Left renal cortex interstitium (tissue), 4 donors: ENCODE data around the gene BNIP1. TPM values are rescaled to one million over a fixed set of nuclear protein-coding genes. Genes with fewer than 3 reads are reported as not detected.
"Not testable (repeated sequence)": the region's sequence is repeated elsewhere in the genome, so short reads cannot be mapped to it uniquely, and the experiment has no call there.

ENCODE experiments used
- DNase-seq, 4 donors: peaks; one replicate each; pipeline ENCODE4 v3.0.0-alpha.2; 2013; ENCODE audit warnings: low read depth in 4 of 4, low spot score in 2 of 4, missing footprints in 1 of 4
- polyA plus RNA-seq, 4 donors: library from polyadenylated mRNA; unstranded; fragments of 120-200 nt; gene quantifications; one replicate each; pipeline ENCODE4 v1.2.1, GENCODE V29; 2013; ENCODE audit not compliant: insufficient read length in 4 of 4

BNIP1 gene
- polyA plus RNA-seq, result 10 to 100 TPM; 13.2 to 16.2 (median 14.4) TPM

DNA sequence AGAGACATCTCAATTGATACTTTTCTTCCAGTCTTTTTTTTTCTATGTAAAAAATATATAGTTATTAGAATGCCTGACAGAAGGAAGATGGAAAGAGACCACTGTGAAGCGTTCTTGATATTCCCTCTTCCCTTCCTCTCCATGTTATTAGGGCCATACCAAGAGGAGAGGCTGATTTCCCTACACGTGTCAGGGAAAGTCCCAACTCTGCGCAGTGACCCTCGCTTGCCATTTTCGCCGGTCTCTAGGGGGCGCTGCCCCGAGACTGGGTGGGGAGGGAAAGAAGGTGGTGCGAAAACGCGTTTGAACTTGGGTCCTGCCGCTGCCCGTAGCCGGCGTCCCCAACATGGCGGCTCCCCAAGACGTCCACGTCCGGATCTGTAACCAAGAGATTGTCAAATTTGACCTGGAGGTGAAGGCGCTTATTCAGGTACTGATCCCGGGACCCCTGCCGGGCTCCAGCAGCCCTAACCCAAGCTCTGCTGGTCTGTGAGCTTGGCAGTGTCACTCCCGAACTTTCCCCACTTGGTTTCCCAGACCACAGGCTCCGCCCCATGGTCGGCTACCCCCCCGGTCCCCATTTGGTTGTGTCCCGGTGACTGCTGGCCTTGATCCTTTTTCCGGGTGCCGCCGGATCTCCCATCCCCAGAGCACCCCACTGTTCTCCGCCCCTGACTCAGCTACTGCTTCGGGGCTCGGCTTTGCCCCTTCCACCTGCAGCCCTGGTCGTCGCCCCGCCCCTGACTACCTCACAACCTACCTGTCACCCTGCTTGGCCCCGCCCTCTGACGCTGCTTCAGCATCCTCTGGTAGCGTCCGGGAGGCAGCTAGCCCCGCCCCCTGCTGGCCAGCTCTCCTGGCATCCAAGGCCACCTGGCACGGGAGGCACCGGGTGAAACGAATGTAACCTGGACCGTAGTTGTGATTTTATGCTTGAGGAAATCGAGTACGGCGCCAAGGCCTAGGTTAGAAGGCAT is at the start of gene BNIP1:
TSS of gene BNIP1 (plus strand) at position 332 of the 977 bp plus-strand sequence. CDS start at position 347, 15 bp downstream.
- peak; percentile 90 to 95 (median 91) for DNase-seq

DNA sequence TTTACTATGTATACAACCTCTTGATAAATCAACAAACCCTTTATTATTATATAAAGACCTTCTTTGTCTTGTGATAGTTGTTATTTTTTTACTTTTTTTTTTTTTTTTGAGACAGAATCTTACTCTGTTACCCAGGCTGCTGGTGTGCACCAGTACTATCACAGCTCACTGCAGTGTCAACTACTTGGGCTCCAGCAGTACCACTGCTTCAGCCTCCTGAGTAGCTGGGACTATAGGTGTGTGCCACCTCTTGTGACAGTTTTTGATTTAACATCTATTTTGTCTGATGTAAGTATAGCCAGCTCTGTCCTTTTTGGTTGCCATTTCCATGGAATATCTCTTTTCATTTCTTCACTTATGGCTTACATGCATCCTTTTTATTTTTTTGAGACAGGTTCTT is 45.5 kb upstream of the BNIP1 start:
- no peak for DNase-seq

DNA sequence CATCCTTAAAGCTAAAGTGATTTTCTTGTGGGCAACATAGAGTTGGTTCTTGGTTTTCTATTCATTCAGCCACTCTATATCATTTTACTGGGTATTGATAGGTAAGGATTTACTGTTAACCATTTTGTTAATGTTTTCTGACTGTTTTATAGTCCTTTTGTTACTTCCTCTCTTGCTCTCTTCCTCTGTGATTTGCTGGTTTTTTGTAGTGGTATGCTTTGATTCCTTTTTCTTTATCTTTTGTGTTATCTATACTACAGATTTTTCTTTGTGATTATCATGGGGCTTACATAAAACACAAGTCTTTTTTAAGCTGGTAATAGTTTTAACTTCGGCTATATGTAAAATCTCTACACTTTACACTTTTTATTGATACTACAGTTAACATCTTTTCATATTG is 44.9 kb upstream of the BNIP1 start:
- no peak for DNase-seq

GRCh38 chr5:173101245-173101644 is 43.1 kb upstream of the BNIP1 start:
- DNase-seq, result no peak

GRCh38 chr5:173103411-173103810 is 40.9 kb upstream of the BNIP1 start:
- no peak for DNase-seq

- no peak for DNase-seq
These were observed 35.4 kb upstream of the BNIP1 start for GRCh38 chr5:173108914-173109313.

- DNase-seq, result no peak
These were observed 29.8 kb upstream of the BNIP1 start for GRCh38 chr5:173114536-173114935.

- DNase-seq, result no peak
These were observed 24.6 kb upstream of the BNIP1 start for GRCh38 chr5:173119719-173120118.

DNA sequence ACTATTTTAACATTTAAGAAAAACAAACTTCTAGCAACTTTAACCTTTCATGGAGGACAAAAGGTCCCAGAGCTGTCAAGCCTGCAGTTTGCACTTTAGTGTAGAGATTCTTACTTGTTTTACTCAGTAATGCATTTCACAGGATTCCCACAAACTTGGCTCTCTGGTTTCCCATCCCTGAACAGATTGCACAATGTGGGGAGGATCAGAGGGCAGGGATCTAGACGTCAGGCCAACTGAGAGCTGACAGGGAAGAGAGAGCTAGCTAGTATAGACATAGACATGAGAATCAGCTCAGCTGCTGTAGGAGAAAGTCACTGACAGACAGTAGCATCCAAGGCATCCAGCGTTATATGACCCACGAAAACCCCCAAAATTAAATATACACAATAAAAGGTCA is 20.9 kb upstream of the BNIP1 start:
- DNase-seq, result no peak

DNA sequence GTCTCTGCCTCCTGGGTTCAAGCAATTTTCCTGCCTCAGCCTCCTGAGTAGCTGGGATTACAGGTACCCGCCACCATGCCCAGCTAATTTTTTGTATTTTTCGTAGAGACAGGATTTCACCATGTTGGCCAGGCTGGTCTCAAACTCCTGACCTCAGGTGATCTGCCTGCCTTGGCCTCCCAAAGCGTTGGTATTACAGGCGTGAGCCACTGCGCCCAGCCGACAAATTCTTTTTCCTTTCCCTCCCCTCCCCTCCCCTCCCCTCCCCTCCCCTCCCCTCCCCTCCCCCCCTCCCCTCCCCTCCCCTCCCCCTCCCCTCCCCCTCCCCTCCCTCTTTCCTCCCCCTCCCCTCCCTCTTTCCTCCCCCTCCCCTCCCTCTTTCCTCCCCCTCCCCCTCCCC is 12.2 kb upstream of the BNIP1 start:
- not testable (repeated sequence) for DNase-seq

GRCh38 chr5:173138707-173139106 is 5.6 kb upstream of the BNIP1 start:
- no peak for DNase-seq

DNA sequence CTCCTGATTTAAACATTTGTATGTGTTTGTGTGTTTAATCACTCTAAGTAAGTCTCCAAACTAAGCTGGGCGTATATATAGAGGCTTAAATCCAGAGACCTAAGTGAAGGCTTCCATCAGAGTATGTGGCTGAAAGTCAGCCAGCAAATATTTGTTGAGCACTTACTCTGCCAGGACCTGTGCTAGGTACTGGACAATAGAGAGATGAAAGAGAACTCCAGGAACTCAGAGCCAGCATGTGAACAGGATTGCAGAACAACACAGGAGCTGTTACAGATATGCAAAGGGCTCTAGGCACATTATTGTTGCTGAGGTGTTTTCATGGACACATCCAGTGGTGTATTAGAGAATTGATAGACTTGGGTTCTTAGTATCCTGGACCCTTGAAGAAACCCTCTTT is 4.7 kb upstream of the BNIP1 start:
- no peak for DNase-seq

DNA sequence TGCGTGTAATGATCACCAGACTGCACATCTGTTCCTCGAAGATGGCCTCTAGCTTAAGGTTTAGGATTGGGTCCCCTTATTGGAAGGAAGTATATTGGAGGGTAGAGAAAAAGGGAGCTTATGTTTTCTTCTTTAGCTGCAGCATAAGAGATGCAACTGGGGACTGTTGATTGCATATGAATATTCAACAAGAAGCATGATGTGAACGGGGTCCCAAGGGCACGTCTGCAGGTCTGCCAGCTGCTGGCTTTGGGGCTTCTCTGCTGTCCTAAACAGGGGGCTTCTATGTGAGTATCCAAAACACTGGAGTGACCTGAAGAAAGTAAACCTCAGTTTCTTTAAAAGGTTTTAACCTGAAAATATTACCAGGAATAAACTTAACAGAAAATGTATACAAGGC is 3.6 kb upstream of the BNIP1 start:
- no peak for DNase-seq

- no peak for DNase-seq
These were observed 764 bp upstream of the BNIP1 start for GRCh38 chr5:173143567-173143966.

DNA sequence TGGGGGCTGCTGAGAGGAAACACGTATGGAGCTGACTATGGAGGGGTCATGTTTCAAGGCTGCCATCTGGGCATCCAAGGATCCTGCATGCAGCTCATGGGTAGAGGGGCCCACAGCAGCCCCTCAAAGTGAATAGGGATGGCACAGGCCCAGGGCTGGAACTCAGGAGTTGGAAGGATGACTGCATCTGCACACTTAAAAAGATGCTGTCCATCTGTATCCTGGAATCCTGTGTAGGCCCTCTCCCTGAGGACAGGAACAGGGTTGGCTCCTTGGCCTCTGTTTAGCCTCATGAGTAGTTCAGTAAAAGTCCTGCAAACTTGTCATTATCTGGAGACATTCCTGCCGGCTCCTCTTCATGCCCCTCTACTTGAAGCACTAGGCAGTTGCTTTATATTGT is 4.0 kb downstream of the BNIP1 start:
- DNase-seq, result no peak

DNA sequence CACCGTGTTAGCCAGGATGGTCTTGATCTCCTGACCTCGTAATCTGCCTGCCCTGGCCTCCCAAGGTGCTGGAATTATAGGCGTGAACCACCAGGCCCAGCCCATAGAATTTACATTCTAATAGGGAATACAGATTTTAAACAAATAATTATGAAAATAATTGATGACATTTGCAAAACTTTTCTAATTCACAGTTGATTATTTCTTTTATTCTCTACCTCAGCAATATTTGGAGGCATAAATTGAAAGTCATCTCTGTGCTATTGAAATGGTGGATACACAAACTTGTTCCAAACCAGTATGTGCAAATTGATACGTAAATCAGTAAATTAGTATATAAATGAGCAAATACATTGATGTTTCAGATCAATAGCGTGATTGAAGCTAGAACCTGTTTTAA is 8.2 kb downstream of the BNIP1 start:
- DNase-seq, result no peak

DNA sequence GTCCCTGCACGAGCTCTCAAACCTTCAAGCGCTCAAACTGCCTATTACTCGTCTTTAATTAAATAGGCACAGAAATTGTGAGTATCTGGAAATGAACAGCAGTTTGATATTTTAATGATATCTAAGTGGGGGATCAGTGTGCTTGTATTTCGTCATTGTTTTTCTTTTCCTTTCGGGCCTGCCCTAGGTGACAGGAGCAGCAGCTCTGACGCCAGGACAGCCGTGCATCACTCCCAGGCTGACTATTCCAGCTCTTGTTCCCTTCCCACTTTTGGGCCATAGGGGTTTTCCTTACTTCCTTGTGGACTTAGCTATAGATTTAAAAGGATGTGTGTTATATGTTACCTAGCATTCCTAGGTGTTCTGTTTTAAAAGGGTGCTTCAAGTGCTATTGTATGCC is 9.5 kb downstream of the BNIP1 start:
- no peak for DNase-seq

GRCh38 chr5:173154619-173155018 is 10.3 kb downstream of the BNIP1 start:
- not testable (repeated sequence) for DNase-seq

DNA sequence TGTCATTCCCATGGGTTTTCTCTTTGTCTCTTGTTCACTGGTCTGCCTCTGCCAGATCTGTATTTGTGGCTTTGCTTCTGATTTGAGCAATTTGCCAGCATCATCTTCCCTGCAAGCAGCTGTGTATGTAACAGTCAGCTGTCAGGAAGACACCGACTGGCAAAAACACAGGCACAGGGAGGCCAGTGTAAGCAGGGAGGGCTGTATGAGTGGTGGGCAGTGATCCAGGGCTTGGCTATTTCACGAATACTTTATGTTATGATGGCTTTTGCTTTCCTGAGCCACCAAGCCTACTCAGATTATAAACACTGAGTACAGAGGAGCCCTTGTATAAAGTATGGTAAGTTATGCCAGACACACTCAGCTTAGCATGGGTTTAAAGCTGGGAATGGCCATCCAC is 11.6 kb downstream of the BNIP1 start:
- no peak for DNase-seq

DNA sequence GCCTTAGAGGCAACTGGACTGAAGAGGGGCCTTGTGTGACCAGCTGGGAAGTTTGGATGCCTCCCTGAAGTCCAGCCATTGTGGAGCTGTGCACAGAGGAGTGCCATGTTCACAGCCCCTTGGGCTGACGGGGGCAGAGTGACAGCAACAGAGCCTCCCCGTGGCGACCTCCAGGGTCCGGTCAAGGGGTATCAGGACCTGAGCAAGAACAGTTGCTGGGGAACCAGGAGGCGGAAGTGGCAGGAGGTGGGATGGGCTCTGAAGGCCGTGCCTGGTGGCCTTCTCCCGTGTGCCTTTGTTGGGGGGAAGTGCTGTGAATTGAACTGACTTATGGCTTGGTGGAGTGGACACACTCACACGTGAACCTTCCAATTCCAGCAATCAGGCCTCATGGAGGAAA is 14.0 kb downstream of the BNIP1 start:
- DNase-seq, result no peak

- DNase-seq, result no peak
These were observed 14.9 kb downstream of the BNIP1 start for GRCh38 chr5:173159256-173159655.

GRCh38 chr5:173161148-173161547 is 16.8 kb downstream of the BNIP1 start:
- DNase-seq, result no peak
